BJ (cell line): ENCODE results near the gene MOXD1. TPM values are rescaled to one million over a fixed set of nuclear protein-coding genes. Genes with fewer than 3 reads are reported as not detected.
A peak's percentile ranks its signal among the peaks of the same experiment; 100 is the strongest.

Experiments
- CTCF ChIA-PET: fragments of 350-600 bp; formaldehyde crosslinking; extraction: SDS; loops from one replicate; lab custom pipeline; 2021; ENCODE audit warnings: antibody characterized with exemption, inconsistent platforms; lab: Yijun Ruan, JAX
- POLR2A ChIA-PET: fragments of 300-600 bp; sonication (Branson Sonifier 250); formaldehyde crosslinking; extraction: SDS; loops from one replicate; lab custom pipeline; 2021; ENCODE audit warnings: antibody characterized with exemption; lab: Charles Lee
- DNase-seq: peaks from one replicate; pipeline ENCODE4 v3.0.0-alpha.2; 2011; ENCODE audit warnings: low read depth
- H3K27me3 ChIP-seq: 2 replicates; pipeline ENCODE4 v1.6.0; 2011; ENCODE audit warnings: low read length; ENCODE audit not compliant: control insufficient read depth, insufficient read depth
- H3K36me3 ChIP-seq: 2 replicates; pipeline ENCODE4 v1.5.1; 2011; ENCODE audit warnings: low read length; ENCODE audit not compliant: control insufficient read depth, insufficient read depth
- H3K4me3 ChIP-seq: 2 replicates; pipeline ENCODE4 v1.5.1; 2011; ENCODE audit warnings: low read depth, mild to moderate bottlenecking, control low read depth, low read length
- CTCF ChIP-seq: IDR thresholded peaks from 2 replicates; pipeline ENCODE4 v1.5.1; 2011; ENCODE audit warnings: low read depth, mild to moderate bottlenecking, control low read depth, inconsistent platforms, low read length, moderate library complexity; ENCODE audit not compliant: insufficient read depth
- polyA plus RNA-seq: library from polyadenylated mRNA; depleted of rRNA; stranded (reverse); fragments of >200 nt; gene quantifications from 2 replicates; pipeline ENCODE4 v1.2.3, GENCODE V29; 2011

Gene MOXD1
- polyA plus RNA-seq, 1 experiment, result 71.3 TPM

- peak; percentile 75 for DNase-seq
- TF ChIP-seq CTCF, result no peak
- no peaks in the 10 kb centered on the region for H3K36me3 ChIP-seq
- no peaks in the 10 kb centered on the region for H3K27me3 ChIP-seq
- ChIA-PET POLR2A (no interaction called here), CTCF (interaction anchor here (0.8 to 0.9 kb wide), 2 partner anchors 10 to 142 kb away, joined by 3 to 5 read pairs; no protein-coding TSS in a partner anchor)
- H3K4me3 ChIP-seq, result no peak overlapping the region
These were observed 41.9 kb upstream of the MOXD1 start for GRCh38 chr6:132443206-132443605.

- DNase-seq, result no peak
- no peaks in the 10 kb centered on the region for H3K36me3 ChIP-seq
- POLR2A ChIA-PET, result no interaction called here
- no peak for TF ChIP-seq CTCF
- H3K27me3 ChIP-seq, result no peaks in the 10 kb centered on the region
- no peak overlapping the region for H3K4me3 ChIP-seq
- CTCF ChIA-PET, result no interaction called here
These were observed 28.8 kb upstream of the MOXD1 start for GRCh38 chr6:132430110-132430509.

- TF ChIP-seq CTCF, result no peak
- Histone ChIP-seq H3K27me3 (no peaks in the 10 kb centered on the region), H3K36me3 (no peaks in the 10 kb centered on the region), H3K4me3 (no peak overlapping the region)
- POLR2A ChIA-PET, result no interaction called here
- DNase-seq, result no peak
- CTCF ChIA-PET, result interaction anchor here (1.0 kb wide), 1 partner anchor 11 kb away, joined by 3 read pairs; no protein-coding TSS in a partner anchor
These were observed 23.9 kb upstream of the MOXD1 start for GRCh38 chr6:132425176-132425575.

- no peaks in the 10 kb centered on the region for H3K27me3 ChIP-seq
- CTCF ChIA-PET, result no interaction called here
- DNase-seq, result no peak
- no peak for TF ChIP-seq CTCF
- no peak overlapping the region for H3K4me3 ChIP-seq
- POLR2A ChIA-PET, result no interaction called here
- H3K36me3 ChIP-seq, result no peaks in the 10 kb centered on the region
These were observed 22.6 kb upstream of the MOXD1 start for GRCh38 chr6:132423839-132424238.

GRCh38 chr6:132418235-132418965 lies 17.1 kb upstream of the MOXD1 start:
- TF ChIP-seq CTCF, result no peak
- Histone ChIP-seq H3K27me3 (no peaks in the 10 kb centered on the region), H3K4me3 (no peak overlapping the region), H3K36me3 (no peaks in the 10 kb centered on the region)
- CTCF ChIA-PET, result no interaction called here
- DNase-seq, result no peak
- POLR2A ChIA-PET, result no interaction called here
